ENCODE results near the gene UBR4. TPM values are rescaled to one million over a fixed set of nuclear protein-coding genes. Genes with fewer than 3 reads are reported as not detected.

The UBR4 gene
- total RNA-seq, 1 experiment from 2014 or later = 131 TPM

DNA sequence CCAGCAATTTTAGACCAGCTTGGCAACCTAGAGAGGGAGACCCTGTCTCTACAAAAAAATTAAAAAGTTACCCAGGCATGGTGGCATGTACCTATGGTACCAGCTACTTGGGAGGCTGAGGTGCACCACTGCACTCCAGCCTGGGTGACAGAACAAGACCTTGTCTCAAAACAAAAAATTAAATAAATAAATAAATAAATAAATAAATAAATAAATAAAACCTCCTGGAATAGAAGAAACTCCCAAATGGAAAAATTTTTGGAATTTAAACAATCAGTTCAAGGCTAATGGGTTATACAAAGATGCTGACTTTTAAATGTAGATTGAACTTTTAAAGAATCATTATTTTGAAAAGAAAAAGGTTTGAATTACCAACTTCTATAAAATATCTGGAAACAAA lies 22.2 kb downstream of the UBR4 start:
- Histone ChIP-seq H4K20me1 (ENCODE audit: control insufficient read depth, insufficient read depth, insufficient read length) (no peaks in the 10 kb centered on the region), H4K5ac (ENCODE audit: insufficient read length, low read depth, low read length) (no peak overlapping the region), H3K27ac (ENCODE audit: insufficient read length, low read depth, low read length) (no peak overlapping the region), H3K14ac (ENCODE audit: insufficient read depth, low read length) (no peak overlapping the region), H2AK5ac (ENCODE audit: insufficient read length, low read length) (no peak overlapping the region), H3K27me3 (ENCODE audit: insufficient read depth, low read length) (no peaks in the 10 kb centered on the region), H3K18ac (ENCODE audit: insufficient read length, low read depth, low read length) (no peak overlapping the region), H2BK120ac (ENCODE audit: low read depth, low read length, poor library complexity, severe bottlenecking) (no peak overlapping the region), H3K23ac (ENCODE audit: insufficient read length, low read depth, low read length) (no peak overlapping the region), H3K4me1 (ENCODE audit: insufficient read depth, low read length) (no peaks in the 10 kb centered on the region; the same call in 1 of the 2 replicates), H3K79me2 (ENCODE audit: insufficient read depth, low read length) (no peaks in the 10 kb centered on the region), H2BK15ac (ENCODE audit: low read depth, low read length) (no peak overlapping the region), H3K56ac (ENCODE audit: insufficient read length, low read depth, low read length) (no peak overlapping the region), H3K4ac (ENCODE audit: low read depth, low read length) (no peak overlapping the region), H3K9me3 (ENCODE audit: control insufficient read depth, low read depth, low read length) (no peaks in the 10 kb centered on the region), H3K79me1 (ENCODE audit: insufficient read depth, low read depth, low read length, poor library complexity, severe bottlenecking) (peaks cover 3% of the 10 kb centered on the region), H2AFZ (ENCODE audit: low read length) (no peak overlapping the region), H2BK12ac (ENCODE audit: insufficient read length, low read depth, low read length) (no peak overlapping the region), H3K9ac (ENCODE audit: extremely low read depth, insufficient read length, low read length) (no peak overlapping the region), H4K91ac (ENCODE audit: insufficient read length, low read depth, low read length) (no peak overlapping the region), H3T11ph (ENCODE audit: low read length) (no peak overlapping the region), H3K4me2 (ENCODE audit: insufficient read depth, insufficient read length, low read length) (no peak overlapping the region), H2BK20ac (ENCODE audit: low read depth, low read length, poor library complexity, severe bottlenecking) (no peak overlapping the region), H2BK5ac (ENCODE audit: insufficient read length, low read length) (no peak overlapping the region), H4K8ac (replicated peaks; ENCODE audit: insufficient read length, low read depth, low read length) (no peak overlapping the region), H3K23me2 (ENCODE audit: insufficient read length, low read depth, low read length, poor library complexity, severe bottlenecking) (no peaks in the 10 kb centered on the region)
- H3K27ac Mint-ChIP-seq = no peak overlapping the region
- DNase-seq = no peak
- no peak overlapping the region for H3K4me3 Mint-ChIP-seq
- H3K27me3 Mint-ChIP-seq (ENCODE audit: low read depth) = no peaks in the 10 kb centered on the region
- H3K4me1 Mint-ChIP-seq = peaks cover 11% of the 10 kb centered on the region in 2 experiments
- H3K9me3 Mint-ChIP-seq = no peaks in the 10 kb centered on the region
- H3K36me3 Mint-ChIP-seq (ENCODE audit: insufficient read depth in 1 of 3, low read depth in 3 of 3) = peaks cover 50 to 88% (median 78%) of the 10 kb centered on the region in 3 experiments; a peak in 6 of 7 replicates
- TF ChIP-seq CTCF (conservative IDR thresholded peaks at IDR 0.05) = no peak
